C4-2B (cell line): ENCODE data around the gene RIC8B.

Source experiments
- H3K27ac ChIP-seq: fragments of 450-650 bp; 2 replicates; pipeline ENCODE4 v1.5.1; 2017
- ZFX ChIP-seq: fragments of 450-650 bp; IDR thresholded peaks from 2 replicates; pipeline ENCODE4 v1.6.1; 2017
- TF ChIP-seq, protein P1 (sequence below): fragments of 450-650 bp; conservative IDR thresholded peaks from 2 replicates; pipeline ENCODE4 v1.5.1; 2017; ENCODE audit warnings: mild to moderate bottlenecking

Gene RIC8B

GRCh38 chr12:106889326-106889725 lies 114.8 kb downstream of the RIC8B start:
- H3K27ac ChIP-seq, result no peak overlapping the region
- no peak for TF ChIP-seq ZFX
- TF ChIP-seq, protein P1, sequence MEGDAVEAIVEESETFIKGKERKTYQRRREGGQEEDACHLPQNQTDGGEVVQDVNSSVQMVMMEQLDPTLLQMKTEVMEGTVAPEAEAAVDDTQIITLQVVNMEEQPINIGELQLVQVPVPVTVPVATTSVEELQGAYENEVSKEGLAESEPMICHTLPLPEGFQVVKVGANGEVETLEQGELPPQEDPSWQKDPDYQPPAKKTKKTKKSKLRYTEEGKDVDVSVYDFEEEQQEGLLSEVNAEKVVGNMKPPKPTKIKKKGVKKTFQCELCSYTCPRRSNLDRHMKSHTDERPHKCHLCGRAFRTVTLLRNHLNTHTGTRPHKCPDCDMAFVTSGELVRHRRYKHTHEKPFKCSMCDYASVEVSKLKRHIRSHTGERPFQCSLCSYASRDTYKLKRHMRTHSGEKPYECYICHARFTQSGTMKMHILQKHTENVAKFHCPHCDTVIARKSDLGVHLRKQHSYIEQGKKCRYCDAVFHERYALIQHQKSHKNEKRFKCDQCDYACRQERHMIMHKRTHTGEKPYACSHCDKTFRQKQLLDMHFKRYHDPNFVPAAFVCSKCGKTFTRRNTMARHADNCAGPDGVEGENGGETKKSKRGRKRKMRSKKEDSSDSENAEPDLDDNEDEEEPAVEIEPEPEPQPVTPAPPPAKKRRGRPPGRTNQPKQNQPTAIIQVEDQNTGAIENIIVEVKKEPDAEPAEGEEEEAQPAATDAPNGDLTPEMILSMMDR, result no peak

- no peak for TF ChIP-seq ZFX
- H3K27ac ChIP-seq, result no peak overlapping the region
Observed at GRCh38 chr12:106889950-106890626, 115.6 kb downstream of the RIC8B start.

DNA sequence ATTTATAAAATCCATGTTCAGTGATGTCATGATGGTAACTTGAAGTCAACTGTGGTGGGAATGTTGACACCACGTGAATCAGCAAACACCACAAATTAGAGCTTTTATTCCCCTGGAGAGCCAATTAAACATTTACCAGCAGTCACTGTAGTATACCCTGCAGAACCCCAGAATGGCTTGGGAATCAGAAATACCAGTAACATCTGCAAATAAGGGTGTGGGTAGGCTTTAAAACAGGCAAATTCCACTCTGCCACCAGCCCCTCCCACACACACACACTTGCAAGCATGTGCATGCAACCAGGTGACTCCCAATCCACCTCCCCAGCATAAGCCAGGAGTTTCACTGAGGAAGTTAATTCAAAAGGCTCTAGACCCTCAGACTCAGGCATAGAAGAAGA lies 117.6 kb downstream of the RIC8B start:
- no peak overlapping the region for H3K27ac ChIP-seq
- no peak for TF ChIP-seq ZFX
- TF ChIP-seq, protein P1, result no peak

GRCh38 chr12:106893451-106893850 lies 119.0 kb downstream of the RIC8B start:
- TF ChIP-seq ZFX, result no peak
- TF ChIP-seq, protein P1, result no peak
- no peak overlapping the region for H3K27ac ChIP-seq

GRCh38 chr12:106894774-106895173 lies 120.3 kb downstream of the RIC8B start:
- no peak for TF ChIP-seq ZFX
- TF ChIP-seq, protein P1, result no peak
- no peak overlapping the region for H3K27ac ChIP-seq

DNA sequence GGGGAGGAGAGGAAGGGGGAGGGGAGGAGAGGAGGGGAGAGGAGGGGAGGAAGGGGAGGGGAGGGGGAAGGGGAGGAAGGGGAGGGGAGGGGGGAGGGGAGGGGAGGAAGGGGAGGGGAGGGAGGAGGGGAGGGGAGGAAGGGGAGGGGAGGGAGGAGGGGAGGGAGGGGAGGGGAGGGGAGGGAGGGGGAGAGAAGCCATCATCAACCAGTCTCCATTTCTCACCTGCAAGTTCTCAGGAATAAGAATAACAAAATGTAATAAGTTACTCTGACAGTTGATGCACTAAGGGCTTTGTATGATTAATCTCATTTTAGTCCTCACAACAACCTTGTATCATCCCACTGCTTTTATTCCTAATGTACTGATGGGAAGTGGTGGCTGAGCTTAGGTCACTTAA lies 122.1 kb downstream of the RIC8B start:
- TF ChIP-seq ZFX, result no peak
- TF ChIP-seq, protein P1, result no peak
- no peak overlapping the region for H3K27ac ChIP-seq

GRCh38 chr12:106897082-106897481 lies 122.6 kb downstream of the RIC8B start:
- TF ChIP-seq, protein P1, result peak; percentile 13; the same call in 1 of the 2 replicates
- TF ChIP-seq ZFX, result no peak
- H3K27ac ChIP-seq, result no peak overlapping the region
